Measurements from ENCODE around the gene ZDHHC9.

DNA sequence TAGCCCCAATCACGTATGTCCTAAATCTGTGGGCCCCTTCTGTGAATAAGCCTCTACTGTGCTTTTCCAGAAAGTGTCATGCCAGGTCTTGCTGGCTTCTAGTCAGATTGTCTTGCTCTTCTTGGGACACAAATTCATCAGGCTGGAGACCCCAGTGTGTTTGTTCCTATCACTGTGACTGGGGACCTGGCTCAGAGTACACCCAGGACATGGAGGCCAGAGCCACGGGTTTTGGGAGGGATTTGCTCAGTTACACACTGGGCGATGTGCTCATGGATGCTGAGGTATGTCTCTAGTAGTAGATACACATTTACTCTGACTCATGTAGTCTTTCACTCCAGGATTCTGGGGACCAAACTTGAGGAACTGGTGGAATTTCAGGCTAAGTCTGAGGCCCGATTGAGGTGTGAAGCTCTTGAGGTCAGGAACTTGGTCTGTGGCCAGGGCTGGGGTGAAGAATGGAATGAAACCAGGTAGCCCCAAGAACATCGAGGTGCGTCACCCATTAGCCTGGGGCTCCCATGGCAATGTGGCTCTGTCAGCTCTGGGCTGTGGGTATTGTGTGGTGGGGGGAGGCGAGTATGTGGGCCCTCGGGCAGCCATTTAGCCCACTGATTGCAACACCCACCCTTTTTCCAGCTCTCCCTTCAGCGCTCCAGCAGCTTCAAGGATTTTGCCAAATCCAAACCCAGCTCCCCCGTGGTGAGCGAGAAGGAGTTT is 56.2 kb downstream of the ZDHHC9 start:
- no peak for TF ChIP-seq CTCF (IDR thresholded peaks at IDR 0.05; ENCODE audit: insufficient read depth, low read depth, low read length)
- TF ChIP-seq EZH2 (IDR thresholded peaks at IDR 0.05; ENCODE audit: insufficient read depth, low read length): no peak

Data from astrocyte (in vitro differentiated cells and primary cell).